ENCODE data around the gene ADAMTS8. TPM values are rescaled to one million over a fixed set of nuclear protein-coding genes. Genes with fewer than 3 reads are reported as not detected.

ADAMTS8 gene
- total RNA-seq (2021; ENCODE audit: unreplicated experiment): 0.15 TPM
- 0.12 TPM for polyA plus RNA-seq (2012; ENCODE audit: insufficient read length)
- Bru-seq, nascent RNA: percentile 13 among the genes with signal in this experiment
- percentile 7 among the genes with signal in this experiment for BruChase-seq, experiment 1, labeled RNA remaining after a 2-hour chase
- BruChase-seq, experiment 2, labeled RNA remaining after a 6-hour chase: percentile 14 among the genes with signal in this experiment
- long read RNA-seq, full-length matches to known transcripts: 2 of 2 reads
- long read RNA-seq, partial matches to known transcripts: 0 of 2 reads
- long read RNA-seq, other reads (novel, unspliced or antisense): 0 of 2 reads

- DNase-seq (ENCODE audit: low read depth, low spot score) (no peak), ATAC-seq (peak; percentile 44)
- Histone ChIP-seq H3K27me3 (ENCODE audit: control insufficient read depth, insufficient read depth, low read length) (peaks cover 32% of the 10 kb centered on the region), H3K9me3 (ENCODE audit: control insufficient read depth, insufficient read depth, low read depth, low read length) (no peaks in the 10 kb centered on the region), H3K4me1 (ENCODE audit: control insufficient read depth, insufficient read depth, low read length) (0 out of 2 replicates have a peak, but pooled peaks cover 9% of the 10 kb centered on the region), H3K4me3 (ENCODE audit: low read depth in 2 of 2, low read length in 2 of 2) (peak within 1 kb of the TSS; percentile 22 to 44), H3K27ac (ENCODE audit: low read length) (no peak within 1 kb of the TSS), H3K36me3 (ENCODE audit: control insufficient read depth, insufficient read depth, low read length) (no peaks in the 10 kb centered on the region)
- TF ChIP-seq CTCF (IDR thresholded peaks at IDR 0.05): no peak
- TF ChIP-seq TCF7L2 (IDR thresholded peaks at IDR 0.05; ENCODE audit: low read depth, low read length): no peak
- TF ChIP-seq SIN3A (IDR thresholded peaks at IDR 0.05; ENCODE audit: borderline replicate concordance, insufficient read depth, low read depth, low read length): no peak
- no peak for TF ChIP-seq POLR2AphosphoS5 (IDR thresholded peaks at IDR 0.05; ENCODE audit: low read depth, low read length)
- no peak for TF ChIP-seq REST (IDR thresholded peaks at IDR 0.05; ENCODE audit: insufficient read depth in 1 of 2, low read depth in 2 of 2, low read length in 1 of 2)
- intact Hi-C loops (cut with micrococcal nuclease; ENCODE audit: unreplicated experiment): no loop called here
- ChIA-PET CTCF (interaction anchor here (0.6 to 2.0 kb wide), 2 partner anchors 434 to 487 kb away, joined by 5 to 6 read pairs; no protein-coding TSS in a partner anchor), POLR2A (no interaction called here)
- BruUV-seq (replicated peaks): no TSS peak
- in situ Hi-C loops (cut with HindIII; ENCODE audit: low pct_unique_long_range_greater_than_20kb, low sequenced_read_pairs): no loop called here
These were observed at the start of gene ADAMTS8 for GRCh38 chr11:130428316-130429119. ADAMTS8 (minus strand) TSS chr11:130428609; CDS start chr11:130428286, 323 bp downstream.

- TF ChIP-seq POLR2AphosphoS5 (IDR thresholded peaks at IDR 0.05; ENCODE audit: low read depth, low read length) (no peak), SIN3A (IDR thresholded peaks at IDR 0.05; ENCODE audit: borderline replicate concordance, insufficient read depth, low read depth, low read length) (no peak), REST (IDR thresholded peaks at IDR 0.05; ENCODE audit: insufficient read depth in 1 of 2, low read depth in 2 of 2, low read length in 1 of 2) (no peak), CTCF (IDR thresholded peaks at IDR 0.05) (no peak), TCF7L2 (IDR thresholded peaks at IDR 0.05; ENCODE audit: low read depth, low read length) (no peak)
- H3K36me3 ChIP-seq (ENCODE audit: control insufficient read depth, insufficient read depth, low read length): no peaks in the 10 kb centered on the region
- no peak overlapping the region for H3K4me3 ChIP-seq (ENCODE audit: low read depth in 2 of 2, low read length in 2 of 2)
- H3K27me3 ChIP-seq (ENCODE audit: control insufficient read depth, insufficient read depth, low read length): no peaks in the 10 kb centered on the region
- BruUV-seq (replicated peaks): no TSS peak
- intact Hi-C loops (cut with micrococcal nuclease; ENCODE audit: unreplicated experiment): no loop called here
- CTCF ChIA-PET: no interaction called here
- ATAC-seq: peak; percentile 9; the same call in 1 of the 2 replicates
- H3K27ac ChIP-seq (ENCODE audit: low read length): peak overlapping the region; percentile 76
- DNase-seq (ENCODE audit: low read depth, low spot score): no peak
- H3K4me1 ChIP-seq (ENCODE audit: control insufficient read depth, insufficient read depth, low read length): peaks cover 20% of the 10 kb centered on the region
- in situ Hi-C loops (cut with HindIII; ENCODE audit: low pct_unique_long_range_greater_than_20kb, low sequenced_read_pairs): no loop called here
- no peaks in the 10 kb centered on the region for H3K9me3 ChIP-seq (ENCODE audit: control insufficient read depth, insufficient read depth, low read depth, low read length)
- POLR2A ChIA-PET: no interaction called here
These were observed 49.3 kb upstream of the ADAMTS8 start for GRCh38 chr11:130477586-130478203.
